Smooth muscle cell (in vitro differentiated cells): ENCODE measurements around the gene LRP3. TPM values are rescaled to one million over a fixed set of nuclear protein-coding genes. Genes with fewer than 3 reads are reported as not detected.
"Not testable (repeated sequence)": the region's sequence is repeated elsewhere in the genome, so short reads cannot be mapped to it uniquely, and the experiment has no call there.

ENCODE experiments used
- DNase-seq: peaks from one replicate; lab custom pipeline; 2025; ENCODE audit not compliant: unreplicated experiment; lab: John Stamatoyannopoulos, UW
- H2AFZ ChIP-seq: fragments of 200-600 bp; sonication (generic); 2 replicates; pipeline ENCODE4 v1.6.0; 2016; ENCODE audit warnings: antibody characterized with exemption, low read depth, mild to moderate bottlenecking
- H3F3A ChIP-seq: fragments of 200-600 bp; sonication (generic); 2 replicates; pipeline ENCODE4 v1.6.0; 2017; ENCODE audit warnings: antibody characterized with exemption, low read depth
- H3K27ac ChIP-seq: fragments of 200-600 bp; sonication (generic); 2 replicates; pipeline ENCODE4 v1.5.1; 2016; ENCODE audit warnings: low read depth, mild to moderate bottlenecking
- H3K27me3 ChIP-seq: fragments of 200-600 bp; sonication (generic); 2 replicates; pipeline ENCODE4 v1.6.1; 2016; ENCODE audit warnings: low read depth, mild to moderate bottlenecking
- H3K36me3 ChIP-seq: fragments of 200-600 bp; sonication (generic); 2 replicates; pipeline ENCODE4 v1.5.1; 2016; ENCODE audit warnings: low read depth
- H3K4me1 ChIP-seq: fragments of 200-600 bp; sonication (generic); 2 replicates; pipeline ENCODE4 v1.5.1; 2016; ENCODE audit warnings: low read depth
- H3K4me2 ChIP-seq: fragments of 200-600 bp; sonication (generic); 2 replicates; pipeline ENCODE4 v1.6.0; 2016; ENCODE audit warnings: mild to moderate bottlenecking
- H3K4me3 ChIP-seq: fragments of 200-600 bp; sonication (generic); 2 replicates; pipeline ENCODE4 v1.5.1; 2016; ENCODE audit warnings: mild to moderate bottlenecking
- H3K79me2 ChIP-seq: fragments of 200-600 bp; sonication (generic); 2 replicates; pipeline ENCODE4 v1.6.0; 2016; ENCODE audit warnings: low read depth, mild to moderate bottlenecking
- H3K9ac ChIP-seq: fragments of 200-600 bp; sonication (generic); 2 replicates; pipeline ENCODE4 v1.6.0; 2016; ENCODE audit warnings: low read depth
- H3K9me3 ChIP-seq: fragments of 200-600 bp; sonication (generic); replicated peaks from 2 replicates; pipeline ENCODE4 v1.5.1; 2016; ENCODE audit warnings: low read depth
- H4K20me1 ChIP-seq: fragments of 200-600 bp; sonication (generic); 2 replicates; pipeline ENCODE4 v1.6.0; 2016; ENCODE audit warnings: low read depth
- CTCF ChIP-seq: fragments of 200-600 bp; sonication (generic); IDR thresholded peaks from 2 replicates; pipeline ENCODE4 v1.5.1; 2017; ENCODE audit warnings: borderline replicate concordance, mild to moderate bottlenecking, antibody characterized with exemption; ENCODE audit not compliant: insufficient read depth, poor library complexity, severe bottlenecking
- WGBS: methylation state at CpG from one replicate; pipeline ENCODE4 v1.1.7; 2016; ENCODE audit warnings: low lambda C conversion rate; 5-methylcytosine and 5-hydroxymethylcytosine counted together
- polyA plus RNA-seq: library from polyadenylated mRNA; unstranded; fragments of >200 nt; fragmentation: Nextera tagmentation; extraction: Ambion mirVana; gene quantifications from 2 replicates; pipeline ENCODE4 v1.2.1, GENCODE V29; 2016
- total RNA-seq: library from RNA; depleted of rRNA; stranded (reverse); fragments of >200 nt; gene quantifications from 2 replicates; pipeline ENCODE4 v1.2.3, GENCODE V29; 2014

Gene LRP3
- total and polyA plus RNA-seq, 2 experiments from 2014 or later = 13.5 to 30.5 TPM

GRCh38 chr19:33189453-33189852, 4.7 kb upstream of the LRP3 start:
- DNase-seq = no peak
- H3K27ac ChIP-seq = no peak overlapping the region
- H3K4me1 ChIP-seq = no peaks in the 10 kb centered on the region
- no peak overlapping the region for H3K4me2 ChIP-seq
- no peak overlapping the region for H3K9ac ChIP-seq
- H3K36me3 ChIP-seq = no peaks in the 10 kb centered on the region
- no peaks in the 10 kb centered on the region for H4K20me1 ChIP-seq
- no peaks in the 10 kb centered on the region for H3K9me3 ChIP-seq
- no peak for TF ChIP-seq CTCF
- H3K4me3 ChIP-seq = no peak overlapping the region
- no peak overlapping the region for H2AFZ ChIP-seq
- 0% methylated on average over 1 of the region's 1 CpG for WGBS
- H3K79me2 ChIP-seq = no peaks in the 10 kb centered on the region
- H3F3A ChIP-seq = no peaks in the 10 kb centered on the region
- H3K27me3 ChIP-seq = no peaks in the 10 kb centered on the region

DNA sequence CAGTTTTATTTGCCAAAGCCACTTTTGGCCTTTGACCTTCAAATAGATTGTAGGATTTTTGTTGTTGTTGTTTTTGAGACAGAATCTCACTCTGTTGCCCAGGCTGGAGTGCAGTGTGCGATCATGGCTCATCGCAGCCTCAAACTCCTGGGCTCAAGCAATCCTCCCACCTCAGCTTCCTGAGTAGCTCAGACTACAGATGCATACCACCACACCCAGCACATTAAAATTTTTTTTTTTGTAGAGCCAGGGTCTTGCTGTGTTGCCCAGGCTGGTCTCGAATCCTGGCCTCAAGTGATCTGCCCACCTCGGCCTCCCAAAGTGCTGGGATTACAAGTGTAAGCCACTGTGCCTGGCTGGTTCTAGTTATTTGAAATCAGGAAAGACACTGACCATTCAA, 3.0 kb upstream of the LRP3 start:
- H3K4me1 ChIP-seq, H3K9ac ChIP-seq, DNase-seq, H3K4me2 ChIP-seq, H3K27me3 ChIP-seq, H4K20me1 ChIP-seq, H3K9me3 ChIP-seq, H3K79me2 ChIP-seq, H2AFZ ChIP-seq, H3F3A ChIP-seq, H3K4me3 ChIP-seq, H3K36me3 ChIP-seq, H3K27ac ChIP-seq: not testable (repeated sequence)
- 87% methylated on average over 4 of the region's 4 CpGs for WGBS

GRCh38 chr19:33191501-33191900, 2.6 kb upstream of the LRP3 start:
- DNase-seq = no peak
- no peak overlapping the region for H3K9ac ChIP-seq
- no peaks in the 10 kb centered on the region for H3K9me3 ChIP-seq
- H3K79me2 ChIP-seq = no peaks in the 10 kb centered on the region
- no peaks in the 10 kb centered on the region for H3K4me1 ChIP-seq
- no peaks in the 10 kb centered on the region for H3K27me3 ChIP-seq
- H3F3A ChIP-seq = no peaks in the 10 kb centered on the region
- H3K4me2 ChIP-seq = no peak overlapping the region
- TF ChIP-seq CTCF = no peak
- no peak overlapping the region for H3K27ac ChIP-seq
- H4K20me1 ChIP-seq = peaks cover 6% of the 10 kb centered on the region
- H3K36me3 ChIP-seq = no peaks in the 10 kb centered on the region
- H3K4me3 ChIP-seq = no peak overlapping the region
- 84% methylated on average over 6 of the region's 6 CpGs for WGBS
- H2AFZ ChIP-seq = no peak overlapping the region

DNA sequence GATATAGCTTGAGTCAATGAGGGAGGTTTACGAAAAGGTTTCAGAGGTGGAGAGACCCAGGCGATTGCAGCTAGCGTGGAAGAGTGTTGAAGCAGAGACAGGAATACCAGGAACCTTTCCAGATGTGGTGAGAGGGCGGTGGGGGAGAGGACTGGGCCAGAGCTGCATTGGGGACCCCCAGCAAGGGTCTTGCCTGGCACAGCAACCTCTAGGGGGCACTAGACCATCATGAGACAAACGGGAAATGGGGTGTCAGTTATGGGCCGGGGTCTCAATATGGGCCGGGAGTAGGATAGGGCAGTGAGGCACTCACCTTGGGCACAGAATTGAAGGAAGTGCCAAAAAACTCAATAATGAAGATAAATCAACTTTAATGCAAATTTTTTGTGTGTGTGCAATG, 2.1 kb upstream of the LRP3 start:
- H4K20me1 ChIP-seq = peaks cover 8% of the 10 kb centered on the region
- 76% methylated on average over 7 of the region's 7 CpGs for WGBS

More for the DNA sequence above, 2.1 kb upstream of the LRP3 start:
- Histone ChIP-seq H2AFZ (no peak overlapping the region), H3K9ac (no peak overlapping the region), H3K4me2 (no peak overlapping the region), H3K27me3 (no peaks in the 10 kb centered on the region), H3F3A (no peaks in the 10 kb centered on the region), H3K4me1 (no peaks in the 10 kb centered on the region), H3K27ac (no peak overlapping the region), H3K36me3 (no peaks in the 10 kb centered on the region), H3K79me2 (no peaks in the 10 kb centered on the region), H3K9me3 (no peaks in the 10 kb centered on the region), H3K4me3 (no peak overlapping the region)
- no peak for DNase-seq
- peak; percentile 17 for TF ChIP-seq CTCF
